H9 (cell line): ENCODE data around the gene DIAPH2. TPM values are rescaled to one million over a fixed set of nuclear protein-coding genes. Genes with fewer than 3 reads are reported as not detected.

Experiments
- DNase-seq: peaks from one replicate; pipeline ENCODE4 v3.0.0-alpha.2; 2017
- H2AFZ ChIP-seq: one replicate; pipeline ENCODE4 v1.6.1; 2013; ENCODE audit warnings: mild to moderate bottlenecking, low read length, control low read depth, moderate library complexity
- H2AK5ac ChIP-seq: 2 replicates; pipeline ENCODE4 v1.6.1; 2013; ENCODE audit warnings: low read length, control low read depth, mixed read lengths; ENCODE audit not compliant: insufficient read length
- H2BK120ac ChIP-seq: one replicate; pipeline ENCODE4 v1.6.1; 2013; ENCODE audit warnings: low read depth, mild to moderate bottlenecking, low read length, control low read depth, inconsistent platforms; ENCODE audit not compliant: poor library complexity, severe bottlenecking
- H2BK12ac ChIP-seq: 2 replicates; pipeline ENCODE4 v1.6.1; 2013; ENCODE audit warnings: low read length, control low read depth, mixed read lengths, low read depth; ENCODE audit not compliant: insufficient read length
- H2BK15ac ChIP-seq: 2 replicates; pipeline ENCODE4 v1.6.1; 2013; ENCODE audit warnings: low read depth, low read length, control low read depth
- H2BK20ac ChIP-seq: one replicate; pipeline ENCODE4 v1.6.1; 2013; ENCODE audit warnings: low read depth, mild to moderate bottlenecking, low read length, control low read depth, inconsistent platforms; ENCODE audit not compliant: poor library complexity, severe bottlenecking
- H2BK5ac ChIP-seq: 2 replicates; pipeline ENCODE4 v1.6.1; 2013; ENCODE audit warnings: low read length, control low read depth, mixed read lengths; ENCODE audit not compliant: insufficient read length
- H3K14ac ChIP-seq: 2 replicates; pipeline ENCODE4 v1.6.1; 2013; ENCODE audit warnings: low read length, control low read depth; ENCODE audit not compliant: insufficient read depth
- H3K18ac ChIP-seq: 2 replicates; pipeline ENCODE4 v1.6.1; 2013; ENCODE audit warnings: low read depth, mild to moderate bottlenecking, mixed read lengths, low read length, control low read depth; ENCODE audit not compliant: insufficient read length
- H3K23ac ChIP-seq: 2 replicates; pipeline ENCODE4 v1.6.1; 2013; ENCODE audit warnings: low read length, control low read depth, mixed read lengths, low read depth; ENCODE audit not compliant: insufficient read length
- H3K23me2 ChIP-seq: 2 replicates; pipeline ENCODE4 v1.6.1; 2013; ENCODE audit warnings: low read depth, mild to moderate bottlenecking, mixed read lengths, low read length, control low read depth; ENCODE audit not compliant: insufficient read length, poor library complexity, severe bottlenecking
- H3K27ac ChIP-seq: 2 replicates; pipeline ENCODE4 v1.5.1; 2013; ENCODE audit warnings: low read length, control low read depth, mixed read lengths, low read depth; ENCODE audit not compliant: insufficient read length
- H3K27me3 ChIP-seq: 2 replicates; pipeline ENCODE4 v1.6.1; 2013; ENCODE audit warnings: low read length, control low read depth, inconsistent platforms; ENCODE audit not compliant: insufficient read depth
- H3K4ac ChIP-seq: 2 replicates; pipeline ENCODE4 v1.6.1; 2013; ENCODE audit warnings: low read depth, mild to moderate bottlenecking, control low read depth, inconsistent platforms, low read length, moderate library complexity
- H3K4me1 ChIP-seq: 2 replicates; pipeline ENCODE4 v1.6.1; 2013; ENCODE audit warnings: low read length, control low read depth, inconsistent platforms; ENCODE audit not compliant: insufficient read depth
- H3K4me2 ChIP-seq: 2 replicates; pipeline ENCODE4 v1.6.1; 2013; ENCODE audit warnings: low read length, control low read depth, mixed read lengths; ENCODE audit not compliant: insufficient read length, insufficient read depth
- H3K56ac ChIP-seq: 2 replicates; pipeline ENCODE4 v1.6.1; 2013; ENCODE audit warnings: low read depth, mild to moderate bottlenecking, mixed read lengths, low read length, control low read depth; ENCODE audit not compliant: insufficient read length
- H3K79me1 ChIP-seq: 2 replicates; pipeline ENCODE4 v1.6.1; 2013; ENCODE audit warnings: low read depth, mild to moderate bottlenecking, moderate library complexity, low read length, control low read depth, inconsistent platforms; ENCODE audit not compliant: insufficient read depth, poor library complexity, severe bottlenecking
- H3K79me2 ChIP-seq: 2 replicates; pipeline ENCODE4 v1.6.1; 2013; ENCODE audit warnings: low read length, control low read depth, inconsistent platforms; ENCODE audit not compliant: insufficient read depth
- H3K9ac ChIP-seq: 2 replicates; pipeline ENCODE4 v1.6.1; 2013; ENCODE audit warnings: low read length, control low read depth, mixed read lengths; ENCODE audit not compliant: insufficient read length; ENCODE audit errors: extremely low read depth
- H3K9me3 ChIP-seq: one replicate; pipeline ENCODE4 v1.6.1; 2013; ENCODE audit warnings: low read depth, low read length, inconsistent platforms; ENCODE audit not compliant: control insufficient read depth
- H3T11ph ChIP-seq: one replicate; pipeline ENCODE4 v1.6.1; 2013; ENCODE audit warnings: mild to moderate bottlenecking, low read length, control low read depth, inconsistent platforms
- H4K20me1 ChIP-seq: one replicate; pipeline ENCODE4 v1.6.1; 2013; ENCODE audit not compliant: control insufficient read depth, insufficient read length, insufficient read depth
- H4K5ac ChIP-seq: 2 replicates; pipeline ENCODE4 v1.6.1; 2013; ENCODE audit warnings: low read depth, mild to moderate bottlenecking, mixed read lengths, low read length, control low read depth; ENCODE audit not compliant: insufficient read length
- H4K8ac ChIP-seq: replicated peaks from 2 replicates; pipeline ENCODE4 v1.6.1; 2013; ENCODE audit warnings: low read length, control low read depth, mixed read lengths, low read depth; ENCODE audit not compliant: insufficient read length
- H4K91ac ChIP-seq: 2 replicates; pipeline ENCODE4 v1.6.1; 2013; ENCODE audit warnings: low read depth, mild to moderate bottlenecking, moderate library complexity, mixed read lengths, low read length, control low read depth; ENCODE audit not compliant: insufficient read length
- H3K27ac Mint-ChIP-seq, 3 experiments: 2 replicates in 2 of 3; 3 replicates in 1 of 3; pipeline ENCODE4 v1.8.0; 2020 to 2021; ENCODE audit warnings: mixed read lengths in 3 of 3, mild to moderate bottlenecking in 1 of 3, moderate library complexity in 1 of 3
- H3K27me3 Mint-ChIP-seq: 2 replicates; pipeline ENCODE4 v1.8.0; 2021; ENCODE audit warnings: low read depth, mild to moderate bottlenecking, moderate library complexity, mixed read lengths
- H3K36me3 Mint-ChIP-seq, 3 experiments: 2 replicates in 2 of 3; 3 replicates in 1 of 3; pipeline ENCODE4 v1.8.0; 2020 to 2021; ENCODE audit warnings: low read depth in 3 of 3, mixed read lengths in 3 of 3; ENCODE audit not compliant: insufficient read depth in 1 of 3
- H3K4me1 Mint-ChIP-seq, 2 experiments: 2 replicates each; pipeline ENCODE4 v1.8.0; 2020; ENCODE audit warnings: mixed read lengths in 2 of 2
- H3K4me3 Mint-ChIP-seq, 2 experiments: 2 replicates in 1 of 2; 3 replicates in 1 of 2; pipeline ENCODE4 v1.8.0; 2020 to 2021; ENCODE audit warnings: mild to moderate bottlenecking in 2 of 2, mixed read lengths in 2 of 2, moderate library complexity in 1 of 2
- H3K9me3 Mint-ChIP-seq, 2 experiments: 2 replicates in 1 of 2; 3 replicates in 1 of 2; pipeline ENCODE4 v1.8.0; 2020; ENCODE audit warnings: mild to moderate bottlenecking in 2 of 2, mixed read lengths in 2 of 2, moderate library complexity in 1 of 2
- WGBS: extraction: QIAGEN DNeasy Blood & Tissue Kit; methylation state at CpG from one replicate; pipeline ENCODE4 v1.1.7; 2013; ENCODE audit warnings: missing lambda C conversion rate, low lambda C conversion rate, mixed read lengths; ENCODE audit not compliant: insufficient read length; ENCODE audit errors: extremely low coverage; 5-methylcytosine and 5-hydroxymethylcytosine counted together
- total RNA-seq: library from RNA; stranded (reverse); gene quantifications from 2 replicates; pipeline ENCODE4 v1.2.1, GENCODE V29; 2021
- TF ChIP-seq, protein P1 (sequence below): fragments of 200-600 bp; sonication (generic); conservative IDR thresholded peaks from 3 replicates; pipeline ENCODE4 v1.8.0; 2021; ENCODE audit warnings: antibody characterized with exemption, mild to moderate bottlenecking

Gene DIAPH2
- total RNA-seq, 1 experiment from 2014 or later, result 45.4 TPM

DNA sequence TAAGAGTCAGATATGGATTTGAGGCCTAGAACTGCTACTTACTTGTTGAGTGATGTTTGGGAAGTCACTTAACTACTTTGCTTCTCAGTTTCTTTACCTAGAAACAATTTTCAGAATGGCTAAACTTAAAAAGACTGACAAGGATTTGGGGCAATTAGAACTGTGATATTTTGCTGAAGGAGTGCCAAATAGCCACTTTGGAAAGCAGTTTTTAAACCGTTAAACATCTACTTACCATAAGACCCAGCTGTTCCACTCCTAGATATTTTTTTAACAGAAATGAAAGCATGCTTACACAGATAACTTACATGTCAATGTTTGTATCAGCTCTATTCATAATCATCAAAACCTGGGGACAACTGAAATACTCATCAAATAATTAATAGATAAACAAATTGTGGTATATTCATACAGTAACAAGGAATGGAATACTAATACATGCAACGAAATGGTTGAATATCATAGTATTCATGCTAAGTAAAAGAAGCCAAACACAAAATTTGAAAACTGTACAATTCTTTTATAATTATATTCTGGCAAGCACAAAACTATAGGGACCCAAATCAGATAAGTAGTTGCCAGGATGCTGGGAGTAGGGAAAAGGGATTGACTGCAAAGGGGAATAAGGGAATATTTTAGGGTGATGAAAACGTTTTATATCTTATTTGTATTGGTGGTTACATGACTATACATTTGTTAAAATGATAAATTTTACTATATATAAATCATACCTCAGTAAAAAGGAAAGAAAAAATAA lies 223.1 kb downstream of the DIAPH2 start:
- H3K4me1 ChIP-seq, result no peaks in the 10 kb centered on the region; the same call in 1 of the 2 replicates
- no peak overlapping the region for H2AFZ ChIP-seq
- H3K27me3 ChIP-seq, result no peaks in the 10 kb centered on the region
- no peak overlapping the region for H2BK120ac ChIP-seq
- no peak overlapping the region for H3K18ac ChIP-seq
- no peak overlapping the region for H3K9ac ChIP-seq
- Mint-ChIP-seq H3K27me3 (no peaks in the 10 kb centered on the region), H3K9me3 (no peaks in the 10 kb centered on the region), H3K4me3 (no peak overlapping the region), H3K27ac (no peak overlapping the region), H3K36me3 (no peaks in the 10 kb centered on the region), H3K4me1 (peaks cover 8 to 9% of the 10 kb centered on the region in 2 experiments)
- DNase-seq, result no peak
- H3K23me2 ChIP-seq, result no peaks in the 10 kb centered on the region
- no peak overlapping the region for H3K14ac ChIP-seq
- no peak overlapping the region for H2BK15ac ChIP-seq
- H2AK5ac ChIP-seq, result no peak overlapping the region
- H4K5ac ChIP-seq, result no peak overlapping the region
- no peak overlapping the region for H3K4ac ChIP-seq
- H3K4me2 ChIP-seq, result no peak overlapping the region
- H3K9me3 ChIP-seq, result no peaks in the 10 kb centered on the region
- no peak overlapping the region for H4K8ac ChIP-seq
- H3K79me2 ChIP-seq, result no peaks in the 10 kb centered on the region
- H4K91ac ChIP-seq, result no peak overlapping the region
- H2BK20ac ChIP-seq, result no peak overlapping the region
- no CpG with 5 or more reads among the region's 3 CpGs for WGBS
- no peak overlapping the region for H3K27ac ChIP-seq
- no peaks in the 10 kb centered on the region for H4K20me1 ChIP-seq
- H3K23ac ChIP-seq, result no peak overlapping the region
- H2BK12ac ChIP-seq, result no peak overlapping the region
- H2BK5ac ChIP-seq, result no peak overlapping the region
- no peak overlapping the region for H3T11ph ChIP-seq
- TF ChIP-seq, protein P1, sequence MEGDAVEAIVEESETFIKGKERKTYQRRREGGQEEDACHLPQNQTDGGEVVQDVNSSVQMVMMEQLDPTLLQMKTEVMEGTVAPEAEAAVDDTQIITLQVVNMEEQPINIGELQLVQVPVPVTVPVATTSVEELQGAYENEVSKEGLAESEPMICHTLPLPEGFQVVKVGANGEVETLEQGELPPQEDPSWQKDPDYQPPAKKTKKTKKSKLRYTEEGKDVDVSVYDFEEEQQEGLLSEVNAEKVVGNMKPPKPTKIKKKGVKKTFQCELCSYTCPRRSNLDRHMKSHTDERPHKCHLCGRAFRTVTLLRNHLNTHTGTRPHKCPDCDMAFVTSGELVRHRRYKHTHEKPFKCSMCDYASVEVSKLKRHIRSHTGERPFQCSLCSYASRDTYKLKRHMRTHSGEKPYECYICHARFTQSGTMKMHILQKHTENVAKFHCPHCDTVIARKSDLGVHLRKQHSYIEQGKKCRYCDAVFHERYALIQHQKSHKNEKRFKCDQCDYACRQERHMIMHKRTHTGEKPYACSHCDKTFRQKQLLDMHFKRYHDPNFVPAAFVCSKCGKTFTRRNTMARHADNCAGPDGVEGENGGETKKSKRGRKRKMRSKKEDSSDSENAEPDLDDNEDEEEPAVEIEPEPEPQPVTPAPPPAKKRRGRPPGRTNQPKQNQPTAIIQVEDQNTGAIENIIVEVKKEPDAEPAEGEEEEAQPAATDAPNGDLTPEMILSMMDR, result no peak
- H3K56ac ChIP-seq, result no peak overlapping the region
- no peaks in the 10 kb centered on the region for H3K79me1 ChIP-seq
